KBM-7 (cell line): ENCODE measurements around the gene ZNF70.

Source experiments
- DNase-seq: peaks from one replicate; pipeline ENCODE4 v3.0.0-alpha.2; 2015
- in situ Hi-C: fragments of 300-500 bp; cut with MboI; formaldehyde crosslinking; loops from 2 replicates; pipeline ENCODE4 v1.14.3; 2020; ENCODE audit warnings: low sequenced_read_pairs, low pct_unique_long_range_greater_than_20kb, mixed read lengths

Gene ZNF70

DNA sequence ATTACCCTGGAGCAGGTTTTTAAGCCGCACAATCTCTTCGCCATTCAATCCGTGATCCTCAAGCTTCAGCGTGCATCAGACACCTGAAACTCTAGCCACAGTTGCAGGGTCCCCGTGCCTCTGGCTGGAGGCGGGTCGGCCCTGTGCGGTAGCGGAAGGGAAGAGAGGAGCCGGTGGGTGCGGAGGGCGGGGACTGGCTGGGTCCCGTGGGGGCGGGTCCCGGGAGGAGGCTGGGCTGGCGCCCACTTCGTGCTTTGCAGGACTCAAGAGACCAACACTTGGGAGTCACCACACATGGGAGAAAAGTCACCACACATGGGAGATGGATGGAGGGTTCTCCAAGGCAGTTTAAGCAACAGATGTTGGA, 12.7 kb upstream of the ZNF70 start:
- no peak for DNase-seq
- in situ Hi-C loops = no loop called here

DNA sequence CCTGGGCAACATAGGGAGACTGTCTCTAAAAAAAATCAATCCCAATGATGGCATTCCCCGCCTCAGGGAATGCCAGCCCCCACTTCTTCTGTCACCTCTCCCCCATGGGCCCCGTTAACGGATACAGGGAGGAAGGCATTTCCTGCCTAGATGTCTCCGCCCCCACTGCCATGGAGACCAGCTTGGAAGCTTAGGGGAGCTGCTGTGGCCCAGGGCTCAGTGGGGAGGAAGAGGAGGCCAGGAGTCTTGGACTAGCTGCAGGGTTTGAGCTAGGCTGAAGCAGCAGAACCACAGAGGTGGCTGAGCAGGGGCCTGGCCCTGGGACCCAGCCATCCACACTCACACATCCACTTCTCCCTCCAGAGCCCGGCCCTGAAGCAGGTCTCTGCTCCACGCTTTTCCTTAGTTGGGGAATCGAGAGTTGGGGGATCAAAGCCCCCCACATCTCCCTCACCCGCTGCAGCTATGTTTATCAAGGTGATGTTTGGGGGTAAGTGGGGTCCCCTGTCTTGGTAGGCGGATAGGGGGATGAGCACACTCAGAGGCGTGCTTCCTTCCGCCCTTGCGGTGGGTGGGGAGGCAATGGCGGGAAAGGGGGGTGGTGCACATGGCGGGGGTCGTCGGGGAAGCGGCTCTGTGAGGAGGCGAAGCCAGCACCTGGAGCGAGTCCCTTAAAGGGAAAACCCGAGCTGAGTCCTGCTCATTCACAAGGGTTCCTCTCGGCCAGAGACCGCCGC, 12.1 kb upstream of the ZNF70 start, which contains the start of gene C22orf15:
Gene C22orf15 (plus strand): TSS at position 149 of the 737 bp plus-strand sequence. CDS start 317 bp downstream, at position 466.
- peak; percentile 28 for DNase-seq
- in situ Hi-C loops = no loop called here

GRCh38 chr22:23760056-23760455, 9.1 kb upstream of the ZNF70 start:
- in situ Hi-C loops = no loop called here
- DNase-seq = no peak

- no peak for DNase-seq
- in situ Hi-C loops = no loop called here
Observed at GRCh38 chr22:23759566-23759965, 8.7 kb upstream of the ZNF70 start.

GRCh38 chr22:23756891-23757290, 6.0 kb upstream of the ZNF70 start:
- in situ Hi-C loops = no loop called here
- DNase-seq = peak; percentile 64

DNA sequence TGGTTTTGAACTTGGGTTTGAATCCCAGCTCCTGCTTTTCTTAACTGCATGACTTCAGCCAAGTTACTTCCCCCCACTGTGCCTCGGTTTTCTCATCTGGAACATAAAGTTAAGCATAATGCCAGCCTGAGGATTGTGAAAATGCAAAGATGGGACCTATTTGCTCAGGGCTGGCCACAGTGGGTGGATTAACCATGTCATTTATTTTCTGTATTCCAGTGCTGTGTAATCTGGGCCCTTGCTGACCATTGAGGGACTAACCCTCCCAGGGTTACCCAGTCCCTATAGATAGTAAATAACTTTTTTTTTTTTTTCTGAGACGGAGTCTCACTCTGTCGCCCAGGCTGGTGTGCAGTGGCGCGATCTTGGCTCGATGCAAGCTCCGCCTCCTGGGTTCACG, 4.8 kb upstream of the ZNF70 start:
- no peak for DNase-seq

DNA sequence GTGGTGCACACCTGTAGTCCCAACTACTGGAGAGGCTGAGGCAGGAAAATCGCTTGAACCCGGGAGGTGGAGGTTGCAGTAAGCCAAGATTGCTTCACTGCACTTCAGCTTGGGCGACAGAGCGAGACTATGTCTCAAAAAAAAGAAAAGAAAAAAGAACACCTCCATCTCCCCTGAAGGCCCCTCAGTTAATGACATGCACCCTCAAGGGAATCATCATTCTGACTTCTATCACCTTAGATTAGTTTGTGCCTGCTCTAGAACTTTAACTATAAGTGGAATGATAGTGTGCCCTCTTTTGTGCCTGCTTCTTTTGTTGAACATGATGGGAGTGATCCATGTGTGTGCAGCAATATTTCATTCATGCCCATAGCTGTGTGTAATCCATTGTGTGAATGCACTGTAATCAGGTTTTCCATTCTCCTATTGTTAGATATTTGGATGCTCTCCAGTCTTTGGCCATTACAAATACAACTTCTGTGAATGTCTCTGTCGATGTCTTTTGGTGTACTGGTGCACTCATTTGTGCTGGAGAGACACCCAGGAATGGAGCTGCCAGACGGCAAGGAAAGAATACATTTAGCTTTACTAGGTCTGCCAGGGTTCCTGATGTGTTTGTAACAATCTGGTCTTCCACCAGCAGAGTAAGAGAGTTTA, 4.2 kb upstream of the ZNF70 start:
- in situ Hi-C loops = no loop called here
- no peak for DNase-seq

More for the DNA sequence above, 4.8 kb upstream of the ZNF70 start:
- in situ Hi-C loops = no loop called here

DNA sequence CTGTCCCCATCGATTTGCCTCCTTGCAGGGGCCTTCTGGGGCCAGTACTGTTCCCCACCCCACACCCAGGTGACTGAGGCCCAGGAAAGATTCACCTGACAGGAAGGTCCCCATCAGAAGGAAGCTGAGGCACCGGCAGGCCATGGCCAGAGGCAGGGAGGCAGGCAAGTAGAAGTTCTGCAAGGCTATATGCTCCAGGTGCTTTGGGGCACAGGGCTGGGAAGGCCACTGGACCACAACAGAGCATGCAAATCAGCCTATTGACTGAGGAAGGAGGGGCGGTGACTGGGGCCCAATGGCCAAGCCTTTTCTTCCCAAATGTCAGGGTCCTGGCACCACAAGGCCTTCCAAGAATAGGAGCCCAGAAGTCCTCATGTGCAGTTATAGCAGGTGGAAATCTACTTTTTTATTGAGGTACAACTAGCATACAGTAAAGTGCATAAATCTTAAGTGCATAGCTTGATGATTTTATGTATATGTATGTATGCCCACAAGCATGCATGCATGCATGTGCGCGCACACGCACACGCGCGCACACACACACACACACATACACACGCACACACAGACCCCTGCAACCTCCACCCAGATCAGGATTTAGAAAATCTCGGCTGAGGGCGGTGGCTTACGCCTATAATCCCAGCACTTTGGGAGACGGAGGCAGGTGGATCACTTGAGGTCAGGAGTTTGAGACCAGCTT, 3.5 kb upstream of the ZNF70 start, which contains the start of gene VPREB3:
Gene VPREB3 (minus strand): TSS at position 206 of the 700 bp plus-strand sequence. CDS start 62 bp downstream, at position 144.
- DNase-seq = no peak
- in situ Hi-C loops = no loop called here

- in situ Hi-C loops = no loop called here
- no peak for DNase-seq
Observed at GRCh38 chr22:23753385-23753784, 2.5 kb upstream of the ZNF70 start.

DNA sequence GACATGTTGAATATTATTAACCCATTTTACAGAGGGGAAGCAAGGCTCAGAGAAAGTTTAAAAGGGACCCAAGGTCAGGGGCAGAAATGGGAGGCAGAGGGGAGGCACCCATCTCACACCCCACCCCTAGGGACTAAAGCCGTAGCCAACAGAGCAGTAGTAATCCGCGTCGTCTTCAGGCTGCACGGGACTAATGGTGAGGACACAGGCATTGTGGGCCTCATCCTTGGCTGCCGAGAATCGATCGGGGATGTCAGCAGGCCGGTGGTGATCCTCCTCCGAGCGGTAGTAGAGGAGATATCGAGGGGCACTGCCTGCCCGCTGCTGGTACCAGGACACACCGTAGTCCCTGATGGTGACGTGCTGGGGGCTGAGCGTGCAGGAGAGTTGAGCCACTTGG, 1.8 kb upstream of the ZNF70 start:
- in situ Hi-C loops = no loop called here
- no peak for DNase-seq

DNA sequence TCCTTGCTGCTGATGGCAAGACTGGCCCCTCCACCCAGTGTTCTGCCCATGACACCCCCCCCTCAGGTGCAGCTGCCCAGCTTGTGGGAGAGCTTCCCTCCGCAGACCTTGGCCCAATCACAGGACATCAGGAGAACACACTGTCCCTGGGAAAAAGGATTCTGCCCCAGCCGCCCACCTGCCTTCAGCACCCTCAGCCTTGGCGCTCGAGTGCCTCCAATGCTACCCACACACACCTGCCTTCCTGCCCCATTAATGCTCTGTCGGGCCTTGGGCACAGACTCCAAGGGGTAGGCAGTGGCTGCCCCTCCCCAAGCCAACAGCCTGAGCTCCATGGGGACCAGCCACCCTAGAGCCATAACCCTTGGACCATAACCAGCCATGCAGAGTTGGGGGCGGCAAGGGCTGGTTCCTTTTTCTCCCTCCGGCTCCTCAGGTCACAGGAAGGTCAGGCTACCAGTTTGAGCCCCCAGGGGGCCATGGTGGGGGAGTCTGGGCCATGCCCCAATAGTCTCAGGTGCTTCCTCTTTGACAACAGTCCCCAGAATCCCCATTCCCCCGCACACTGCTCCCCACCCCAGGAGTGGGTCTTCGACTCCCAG, 1.3 kb upstream of the ZNF70 start:
- in situ Hi-C loops = no loop called here
- peak; percentile 57 for DNase-seq

DNA sequence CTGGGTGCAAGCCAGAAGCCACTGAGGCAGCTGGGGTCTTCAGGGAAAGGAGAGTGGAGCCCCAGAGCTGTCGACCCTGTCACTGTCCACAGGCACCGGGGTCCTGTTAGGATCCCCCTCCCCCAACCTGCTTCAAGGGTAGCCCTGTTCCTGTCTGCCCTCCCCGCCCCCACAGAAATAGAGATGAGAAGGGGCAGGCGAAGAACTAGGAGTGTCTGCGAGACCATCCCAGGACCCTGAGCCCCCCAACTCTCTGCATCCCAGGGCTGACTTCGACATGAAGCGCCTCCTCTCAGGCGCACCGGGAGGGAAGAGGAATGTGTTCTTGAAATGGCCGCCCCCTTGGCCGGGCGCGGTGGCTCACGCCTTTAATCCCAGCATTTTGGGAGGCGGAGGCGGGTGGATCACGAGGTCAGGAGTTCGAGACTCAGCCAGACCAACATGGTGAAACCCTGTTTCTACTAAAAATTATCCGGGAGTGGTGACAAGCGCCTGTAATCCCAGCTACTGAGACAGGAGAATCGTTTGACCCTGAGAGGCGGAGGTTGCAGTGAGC, 607 bp upstream of the ZNF70 start:
- in situ Hi-C loops = no loop called here
- no peak for DNase-seq

DNA sequence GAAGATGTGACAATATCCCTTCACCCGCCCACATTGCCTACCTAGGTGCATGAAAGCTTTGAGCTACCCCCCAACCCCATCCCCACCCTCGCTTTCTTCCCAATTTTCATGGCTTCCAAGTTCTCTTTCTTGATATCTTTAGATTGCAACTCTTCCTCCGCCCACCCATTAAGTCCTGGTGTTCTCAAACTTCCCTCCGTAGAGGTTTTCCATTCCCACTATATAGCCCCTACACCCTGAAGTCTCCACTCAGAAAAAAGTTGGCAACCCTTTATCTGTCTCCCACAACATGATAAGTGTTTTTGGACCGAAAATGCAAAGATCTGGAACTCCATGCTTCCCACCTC, 572 bp downstream of the ZNF70 start:
- DNase-seq = no peak
- in situ Hi-C loops = no loop called here

- in situ Hi-C loops = no loop called here
- peak; percentile 82 for DNase-seq
Observed at GRCh38 chr22:23749841-23750301, 1.0 kb downstream of the ZNF70 start.

GRCh38 chr22:23745791-23746190, 5.1 kb downstream of the ZNF70 start:
- peak; percentile 32 for DNase-seq
- in situ Hi-C loops = no loop called here

DNA sequence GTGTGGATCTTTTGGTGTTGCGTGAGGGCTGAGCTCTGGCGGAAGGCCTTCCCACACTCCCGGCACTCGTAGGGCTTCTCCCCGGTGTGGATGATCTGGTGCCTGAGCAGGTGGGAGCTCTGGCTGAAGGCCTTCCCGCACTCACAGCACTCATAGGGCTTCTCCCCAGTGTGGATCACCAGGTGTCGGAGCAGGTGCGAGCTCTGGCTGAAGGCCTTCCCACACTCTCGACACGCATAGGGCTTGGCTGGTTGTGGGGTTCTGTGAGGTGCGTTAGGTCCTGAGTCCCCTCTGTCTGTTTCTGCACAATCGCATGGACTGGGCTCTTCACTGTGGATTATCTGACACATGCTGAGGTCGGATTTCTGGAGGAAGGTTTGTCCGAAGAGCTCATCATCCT, 6.4 kb downstream of the ZNF70 start:
- no peak for DNase-seq
- in situ Hi-C loops = no loop called here

GRCh38 chr22:23744001-23744400, 6.9 kb downstream of the ZNF70 start:
- no peak for DNase-seq
- in situ Hi-C loops = no loop called here

DNA sequence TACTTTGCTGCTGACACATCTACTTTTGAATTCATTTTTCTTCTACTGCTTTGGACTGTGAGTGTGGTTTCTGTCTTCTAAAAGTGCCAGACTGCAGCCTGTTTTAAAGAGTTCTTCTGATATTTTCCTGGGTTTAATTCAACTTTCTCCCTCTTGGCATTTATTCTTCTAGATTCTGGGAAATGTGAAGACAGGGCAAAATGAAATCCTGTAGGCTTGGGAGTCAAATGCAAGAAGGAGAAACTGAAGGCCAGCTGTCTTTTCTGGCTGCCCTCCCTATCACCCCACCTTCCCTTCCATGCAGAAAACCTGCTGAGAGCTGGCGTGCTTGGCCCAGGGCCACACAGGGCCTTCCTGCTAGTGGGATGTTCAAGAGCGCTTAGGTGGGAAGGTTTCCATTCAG, 7.6 kb downstream of the ZNF70 start:
- in situ Hi-C loops = no loop called here

GRCh38 chr22:23742505-23743264, 8.2 kb downstream of the ZNF70 start:
- in situ Hi-C loops = no loop called here
- no peak for DNase-seq

More for the DNA sequence above, 7.6 kb downstream of the ZNF70 start:
- no peak for DNase-seq
